ENCODE data around the gene R3HDML. TPM values are rescaled to one million over a fixed set of nuclear protein-coding genes. Genes with fewer than 3 reads are reported as not detected.
A peak's percentile ranks its signal among the peaks of the same experiment; 100 is the strongest.

Gene R3HDML
- total and polyA plus RNA-seq, 2 of the 13 experiments (the other 11 are each of a cell fraction or from before 2014, with no cell fraction given) = not detected

DNA sequence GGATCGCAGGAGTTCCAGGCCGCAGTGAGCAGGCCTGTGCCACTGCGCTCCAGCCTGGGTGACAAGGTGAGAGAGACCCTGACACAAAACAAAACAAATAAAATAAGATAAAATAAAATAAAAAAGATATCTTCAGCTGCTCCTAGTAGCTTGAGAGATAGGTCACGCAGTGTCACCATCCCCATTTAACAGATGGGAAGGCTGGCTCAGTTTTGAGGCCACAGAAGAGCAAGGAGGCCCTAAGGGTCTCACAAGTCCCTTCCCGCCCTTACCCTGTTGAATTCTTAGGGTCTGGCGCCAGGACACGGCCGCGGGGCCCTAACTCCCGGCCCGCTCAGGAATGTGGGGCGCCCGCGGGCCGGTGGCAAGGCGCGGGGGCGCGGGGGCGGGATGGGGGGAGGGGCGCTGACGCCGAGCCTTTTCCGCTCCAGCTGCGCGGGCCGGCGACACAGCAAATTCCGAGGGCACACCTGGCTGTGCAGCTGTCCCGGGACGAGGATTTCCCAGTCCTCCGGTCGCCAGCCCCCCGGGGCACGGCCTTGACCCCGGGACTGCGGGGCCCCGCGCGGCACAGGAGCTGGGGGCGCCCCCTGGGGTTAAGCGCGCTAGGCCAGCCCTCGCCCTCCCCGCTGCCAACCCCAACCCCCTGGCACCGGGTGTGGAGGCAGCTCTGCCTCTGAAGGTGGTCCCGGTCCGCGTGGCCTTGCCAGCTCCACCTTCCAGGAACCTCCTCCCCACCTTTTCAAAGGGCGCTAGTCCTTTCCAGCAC lies 10.3 kb upstream of the R3HDML start (continued):
- TF ChIP-seq, protein P1, sequence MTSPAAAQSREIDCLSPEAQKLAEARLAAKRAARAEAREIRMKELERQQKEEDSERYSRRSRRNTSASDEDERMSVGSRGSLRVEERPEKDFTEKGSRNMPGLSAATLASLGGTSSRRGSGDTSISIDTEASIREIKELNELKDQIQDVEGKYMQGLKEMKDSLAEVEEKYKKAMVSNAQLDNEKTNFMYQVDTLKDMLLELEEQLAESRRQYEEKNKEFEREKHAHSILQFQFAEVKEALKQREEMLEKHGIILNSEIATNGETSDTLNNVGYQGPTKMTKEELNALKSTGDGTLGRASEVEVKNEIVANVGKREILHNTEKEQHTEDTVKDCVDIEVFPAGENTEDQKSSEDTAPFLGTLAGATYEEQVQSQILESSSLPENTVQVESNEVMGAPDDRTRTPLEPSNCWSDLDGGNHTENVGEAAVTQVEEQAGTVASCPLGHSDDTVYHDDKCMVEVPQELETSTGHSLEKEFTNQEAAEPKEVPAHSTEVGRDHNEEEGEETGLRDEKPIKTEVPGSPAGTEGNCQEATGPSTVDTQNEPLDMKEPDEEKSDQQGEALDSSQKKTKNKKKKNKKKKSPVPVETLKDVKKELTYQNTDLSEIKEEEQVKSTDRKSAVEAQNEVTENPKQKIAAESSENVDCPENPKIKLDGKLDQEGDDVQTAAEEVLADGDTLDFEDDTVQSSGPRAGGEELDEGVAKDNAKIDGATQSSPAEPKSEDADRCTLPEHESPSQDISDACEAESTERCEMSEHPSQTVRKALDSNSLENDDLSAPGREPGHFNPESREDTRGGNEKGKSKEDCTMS (CRISPR knock-in tag; conservative IDR thresholded peaks at IDR 0.05) = no peak
- TF ChIP-seq NRL (CRISPR knock-in tag; IDR thresholded peaks at IDR 0.05; ENCODE audit: borderline replicate concordance) (peak; percentile 83), ZNF576 (CRISPR knock-in tag; IDR thresholded peaks at IDR 0.05) (0 out of 2 replicates have a peak, but pooled peaks have one; percentile 35), DZIP1 (CRISPR knock-in tag; IDR thresholded peaks at IDR 0.05) (no peak), RBFOX2 (IDR thresholded peaks at IDR 0.05; ENCODE audit: low read depth, low read length) (no peak), ZNF24 (IDR thresholded peaks at IDR 0.05) (no peak), PAX8 (CRISPR knock-in tag; IDR thresholded peaks at IDR 0.05; ENCODE audit: borderline replicate concordance) (no peak), YY1 (IDR thresholded peaks at IDR 0.05; ENCODE audit: insufficient read depth, insufficient replicate concordance, low read depth, low read length) (peak; percentile 18), POGK (CRISPR knock-in tag; conservative IDR thresholded peaks at IDR 0.05) (peak; percentile 64; the same call in 1 of the 2 replicates), E2F1 (CRISPR knock-in tag; IDR thresholded peaks at IDR 0.05) (0 out of 2 replicates have a peak, but pooled peaks have one; percentile 21), TP53 (CRISPR knock-in tag; conservative IDR thresholded peaks at IDR 0.05) (no peak), ZNF772 (CRISPR knock-in tag; IDR thresholded peaks at IDR 0.05) (peak; percentile 56; the same call in 1 of the 2 replicates), TFDP1 (CRISPR knock-in tag; IDR thresholded peaks at IDR 0.05; ENCODE audit: borderline replicate concordance) (peak; percentile 37; the same call in 1 of the 2 replicates), ZNF674 (CRISPR knock-in tag; IDR thresholded peaks at IDR 0.05; ENCODE audit: low read depth) (no peak), ZNF768 (CRISPR knock-in tag; IDR thresholded peaks at IDR 0.05) (peak; percentile 71; the same call in 1 of the 2 replicates)
- TF ChIP-seq, protein P2, sequence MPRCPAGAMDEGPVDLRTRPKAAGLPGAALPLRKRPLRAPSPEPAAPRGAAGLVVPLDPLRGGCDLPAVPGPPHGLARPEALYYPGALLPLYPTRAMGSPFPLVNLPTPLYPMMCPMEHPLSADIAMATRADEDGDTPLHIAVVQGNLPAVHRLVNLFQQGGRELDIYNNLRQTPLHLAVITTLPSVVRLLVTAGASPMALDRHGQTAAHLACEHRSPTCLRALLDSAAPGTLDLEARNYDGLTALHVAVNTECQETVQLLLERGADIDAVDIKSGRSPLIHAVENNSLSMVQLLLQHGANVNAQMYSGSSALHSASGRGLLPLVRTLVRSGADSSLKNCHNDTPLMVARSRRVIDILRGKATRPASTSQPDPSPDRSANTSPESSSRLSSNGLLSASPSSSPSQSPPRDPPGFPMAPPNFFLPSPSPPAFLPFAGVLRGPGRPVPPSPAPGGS (CRISPR knock-in tag; IDR thresholded peaks at IDR 0.05) = 0 out of 2 replicates have a peak, but pooled peaks have one; percentile 64

Measured in HepG2 (cell line).